T-helper 2 cell treated with Interferon-gamma antibody and Interleukin-4, amounts not matched to agents 5 μg/mL and 100 μg/mL, for 36 hours (primary cell): ENCODE measurements around the gene LILRB3.
"Not testable (repeated sequence)": the region's sequence is repeated elsewhere in the genome, so short reads cannot be mapped to it uniquely, and the experiment has no call there.

Source experiments
- DNase-seq: peaks from one replicate; pipeline ENCODE4 v3.0.0; 2021; ENCODE audit warnings: low spot score
- H3K27ac Mint-ChIP-seq: one replicate; pipeline ENCODE4 v1.8.0; 2021; ENCODE audit warnings: mild to moderate bottlenecking, mixed read lengths
- H3K27me3 Mint-ChIP-seq: one replicate; pipeline ENCODE4 v1.8.0; 2021; ENCODE audit warnings: low read depth, mixed read lengths
- H3K36me3 Mint-ChIP-seq: one replicate; pipeline ENCODE4 v1.8.0; 2021; ENCODE audit warnings: low read depth, mixed read lengths
- H3K4me1 Mint-ChIP-seq: one replicate; pipeline ENCODE4 v1.8.0; 2021; ENCODE audit warnings: low read depth, mixed read lengths
- H3K4me3 Mint-ChIP-seq: one replicate; pipeline ENCODE4 v1.8.0; 2022; ENCODE audit warnings: mild to moderate bottlenecking, moderate library complexity, mixed read lengths
- H3K9me3 Mint-ChIP-seq: one replicate; pipeline ENCODE4 v1.8.0; 2021; ENCODE audit warnings: mixed read lengths

The LILRB3 gene

DNA sequence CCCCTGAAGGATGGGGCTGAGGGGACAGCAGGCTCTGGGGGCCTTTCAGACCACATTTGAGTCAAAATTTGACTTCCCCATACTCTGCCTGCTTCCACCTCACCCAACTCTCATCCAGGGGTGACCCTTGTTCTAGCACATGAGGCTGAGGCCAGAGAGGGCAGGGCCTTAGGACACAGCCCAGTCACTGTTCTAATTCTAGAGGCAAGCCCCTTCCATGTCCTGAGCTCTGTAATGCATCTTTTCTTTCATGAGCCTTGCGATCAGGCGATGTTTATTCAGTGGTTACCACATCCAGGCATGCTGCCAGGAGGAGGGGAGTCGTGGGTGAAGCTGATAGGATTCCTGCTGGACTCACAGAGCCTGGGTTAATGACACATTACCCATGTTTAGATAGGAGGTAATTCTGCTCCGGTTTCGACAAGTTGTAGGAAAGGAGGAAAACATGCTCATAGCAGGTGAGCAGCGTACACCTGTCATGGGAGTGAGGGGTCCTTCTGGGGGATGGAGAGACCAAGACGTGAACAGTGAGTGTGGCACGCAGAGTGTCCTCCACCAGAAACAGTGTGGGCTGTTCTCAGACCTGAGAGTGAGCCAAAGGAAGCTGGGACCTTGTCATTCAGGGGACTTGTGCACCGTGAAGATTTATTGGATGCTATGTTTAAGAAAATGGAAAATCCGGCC lies 12.9 kb downstream of the LILRB3 start:
- Mint-ChIP-seq H3K4me1 (peaks cover 50% of the 10 kb centered on the region), H3K9me3 (no peaks in the 10 kb centered on the region), H3K4me3 (peak overlapping the region; percentile 58), H3K27ac (peak overlapping the region; percentile 84), H3K36me3 (peaks cover 55% of the 10 kb centered on the region), H3K27me3 (no peaks in the 10 kb centered on the region)
- no peak for DNase-seq

DNA sequence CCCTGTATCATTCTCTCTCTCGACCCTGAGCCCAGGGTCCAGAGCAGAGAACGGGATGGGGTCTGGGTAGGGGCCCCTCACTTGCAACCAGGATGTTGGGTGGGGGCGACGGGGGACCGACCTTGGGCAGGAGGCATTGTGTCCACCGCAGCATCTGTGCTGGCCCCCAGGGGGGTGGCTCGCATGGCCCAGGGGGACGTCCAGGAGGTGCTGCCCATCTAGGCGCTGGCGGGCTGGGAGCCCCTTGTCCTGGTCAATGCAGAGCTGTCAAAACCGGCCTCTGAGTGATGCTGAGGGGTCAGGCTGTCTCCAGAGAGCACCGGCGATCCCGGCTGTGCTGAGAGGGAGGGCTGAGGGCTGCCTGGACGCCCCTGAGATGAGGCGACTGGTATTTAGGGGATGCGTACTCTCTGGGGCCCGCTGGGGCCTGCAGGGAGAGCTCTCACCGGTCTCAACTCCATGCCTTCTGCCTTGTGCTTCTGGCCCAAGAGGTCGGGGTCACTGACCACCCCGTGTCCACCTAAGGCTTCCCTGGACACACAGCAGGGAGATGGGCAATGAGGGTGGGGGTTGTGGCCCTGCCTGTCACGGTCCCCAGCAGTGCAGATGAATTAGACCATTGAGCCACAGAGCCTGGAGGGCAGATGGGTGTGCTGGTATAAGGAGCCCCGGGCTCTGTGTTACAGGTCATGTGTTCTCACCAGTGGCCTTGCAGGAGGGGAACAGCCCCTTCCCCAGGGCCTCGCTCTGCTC lies 13.6 kb downstream of the LILRB3 start:
- Mint-ChIP-seq H3K27me3 (no peaks in the 10 kb centered on the region), H3K4me3 (no peak overlapping the region), H3K4me1 (peaks cover 57% of the 10 kb centered on the region), H3K36me3 (peaks cover 63% of the 10 kb centered on the region), H3K27ac (peak overlapping the region; percentile 55), H3K9me3 (no peaks in the 10 kb centered on the region)
- DNase-seq: no peak

DNA sequence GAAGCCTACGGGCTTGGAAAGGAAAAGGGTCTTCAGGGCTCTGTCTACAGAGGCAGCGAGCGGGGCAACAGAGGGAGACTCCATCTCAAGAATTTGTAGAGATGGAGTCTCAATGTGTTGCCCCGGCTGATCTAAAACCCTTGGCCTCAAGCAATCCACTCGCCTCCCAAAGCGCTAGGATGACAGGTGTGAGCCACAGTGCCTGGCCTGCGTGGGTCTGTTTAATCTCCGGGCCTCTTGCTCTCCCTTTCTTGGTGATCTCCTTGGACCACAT lies 14.1 kb downstream of the LILRB3 start:
- Mint-ChIP-seq H3K9me3 (no peaks in the 10 kb centered on the region), H3K36me3 (peaks cover 68% of the 10 kb centered on the region), H3K4me1 (peaks cover 57% of the 10 kb centered on the region), H3K27me3 (no peaks in the 10 kb centered on the region), H3K27ac (peak overlapping the region; percentile 26), H3K4me3 (peak overlapping the region; percentile 65)
- no peak for DNase-seq

DNA sequence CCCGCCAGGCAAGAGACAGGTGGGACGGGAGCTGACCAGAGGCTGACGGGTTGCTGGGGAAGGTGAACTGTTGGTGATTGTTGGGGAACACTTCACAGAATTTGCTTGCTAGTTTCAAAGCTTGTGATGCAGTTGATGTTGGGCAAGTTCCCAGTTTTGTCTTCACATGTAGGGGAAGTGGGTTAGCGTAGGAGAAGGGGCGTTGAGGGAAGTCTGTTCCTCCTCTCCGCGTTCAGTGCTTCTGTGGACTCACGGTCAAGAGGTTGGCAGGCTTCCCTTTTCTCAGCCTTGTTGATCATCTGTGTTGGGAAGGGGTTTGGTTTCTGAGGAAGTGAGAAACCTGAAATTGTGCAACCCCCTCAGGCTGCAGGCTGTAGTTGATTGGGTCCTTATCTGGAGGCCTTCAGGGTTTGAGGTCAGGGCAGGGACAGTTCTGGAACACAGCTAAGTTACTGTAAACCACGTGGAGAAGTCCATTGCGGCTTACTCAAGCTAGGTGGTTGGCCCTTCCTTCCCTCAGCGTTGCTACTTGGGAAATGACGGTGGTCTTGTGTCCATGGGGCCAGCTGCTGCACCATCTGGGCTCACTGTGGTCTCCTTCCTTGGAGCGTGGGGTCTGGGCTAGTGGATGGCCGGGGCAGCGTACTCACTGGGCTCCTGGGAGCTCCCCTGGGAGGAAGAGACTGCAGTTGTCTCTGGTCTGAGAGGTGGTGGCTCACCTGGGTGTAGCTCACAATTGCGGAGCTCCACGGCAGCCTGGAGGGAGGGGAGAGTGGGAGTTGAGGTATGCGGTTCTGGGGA lies 14.6 kb downstream of the LILRB3 start:
- DNase-seq: peak; percentile 76
- Mint-ChIP-seq H3K9me3 (no peaks in the 10 kb centered on the region), H3K36me3 (peaks cover 72% of the 10 kb centered on the region), H3K4me3 (peak overlapping the region; percentile 65), H3K27me3 (no peaks in the 10 kb centered on the region), H3K27ac (peak overlapping the region; percentile 26), H3K4me1 (peaks cover 61% of the 10 kb centered on the region)

DNA sequence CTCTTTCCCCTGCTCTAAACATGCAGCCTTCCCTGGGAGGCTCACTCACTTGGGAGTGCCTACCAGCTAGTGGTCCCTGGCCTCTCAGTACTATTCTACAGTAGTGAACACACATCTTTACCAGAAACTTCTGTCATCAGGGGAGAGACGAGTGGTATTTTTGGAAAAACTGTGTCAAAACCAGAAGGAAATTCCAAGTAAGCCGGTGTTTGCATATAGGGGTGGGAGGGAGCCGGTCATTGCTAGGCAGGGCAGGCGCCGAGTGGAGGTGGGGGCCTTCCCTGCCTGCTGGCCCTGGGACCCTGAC lies 15.2 kb downstream of the LILRB3 start:
- no peak for DNase-seq
- H3K36me3 Mint-ChIP-seq: peaks cover 73% of the 10 kb centered on the region
- H3K4me1 Mint-ChIP-seq: peaks cover 67% of the 10 kb centered on the region
- no peaks in the 10 kb centered on the region for H3K9me3 Mint-ChIP-seq
- H3K27ac Mint-ChIP-seq: no peak overlapping the region
- no peaks in the 10 kb centered on the region for H3K27me3 Mint-ChIP-seq
- H3K4me3 Mint-ChIP-seq: peak overlapping the region; percentile 65

DNA sequence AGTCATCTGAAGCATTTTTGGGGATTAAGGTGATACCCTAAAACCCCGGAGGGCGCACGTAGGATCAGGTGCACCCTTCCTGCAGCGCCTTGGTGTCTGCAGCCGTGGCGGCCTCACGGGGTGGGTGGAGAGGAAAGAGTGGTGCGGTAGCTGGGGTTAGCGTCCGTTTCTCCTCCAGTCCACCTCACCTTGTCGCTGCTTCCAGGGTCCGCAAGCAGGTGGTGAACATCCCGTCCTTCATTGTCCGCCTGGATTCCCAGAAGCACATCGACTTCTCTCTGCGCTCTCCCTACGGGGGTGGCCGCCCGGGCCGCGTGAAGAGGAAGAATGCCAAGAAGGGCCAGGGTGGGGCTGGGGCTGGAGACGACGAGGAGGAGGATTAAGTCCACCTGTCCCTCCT lies 15.6 kb downstream of the LILRB3 start:
- not testable (repeated sequence) for H3K27ac Mint-ChIP-seq, DNase-seq, H3K9me3 Mint-ChIP-seq, H3K27me3 Mint-ChIP-seq
- Mint-ChIP-seq H3K4me1 (peaks cover 71% of the 10 kb centered on the region), H3K4me3 (peak overlapping the region; percentile 65), H3K36me3 (peaks cover 76% of the 10 kb centered on the region)

DNA sequence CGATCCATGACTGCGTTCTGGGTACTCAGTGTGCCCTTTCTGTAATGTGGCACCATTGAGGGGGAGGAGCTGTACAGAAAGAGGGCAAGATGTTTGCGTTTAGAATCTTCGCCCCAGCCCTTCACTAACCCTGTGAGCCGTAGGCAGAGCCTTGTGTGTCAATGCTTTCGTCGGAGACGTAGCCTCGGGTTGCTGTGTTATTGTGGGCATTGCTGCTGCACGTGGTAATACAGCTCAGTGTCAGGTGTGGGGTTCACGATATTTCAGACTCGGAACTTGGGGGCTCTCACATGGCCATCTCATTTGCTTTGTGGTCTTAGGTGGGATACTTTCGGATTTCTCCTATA lies 16.0 kb downstream of the LILRB3 start:
- H3K27me3 Mint-ChIP-seq: no peaks in the 10 kb centered on the region
- no peak overlapping the region for H3K27ac Mint-ChIP-seq
- DNase-seq: no peak
- peak overlapping the region; percentile 65 for H3K4me3 Mint-ChIP-seq
- peaks cover 79% of the 10 kb centered on the region for H3K36me3 Mint-ChIP-seq
- H3K4me1 Mint-ChIP-seq: peaks cover 74% of the 10 kb centered on the region
- no peaks in the 10 kb centered on the region for H3K9me3 Mint-ChIP-seq

DNA sequence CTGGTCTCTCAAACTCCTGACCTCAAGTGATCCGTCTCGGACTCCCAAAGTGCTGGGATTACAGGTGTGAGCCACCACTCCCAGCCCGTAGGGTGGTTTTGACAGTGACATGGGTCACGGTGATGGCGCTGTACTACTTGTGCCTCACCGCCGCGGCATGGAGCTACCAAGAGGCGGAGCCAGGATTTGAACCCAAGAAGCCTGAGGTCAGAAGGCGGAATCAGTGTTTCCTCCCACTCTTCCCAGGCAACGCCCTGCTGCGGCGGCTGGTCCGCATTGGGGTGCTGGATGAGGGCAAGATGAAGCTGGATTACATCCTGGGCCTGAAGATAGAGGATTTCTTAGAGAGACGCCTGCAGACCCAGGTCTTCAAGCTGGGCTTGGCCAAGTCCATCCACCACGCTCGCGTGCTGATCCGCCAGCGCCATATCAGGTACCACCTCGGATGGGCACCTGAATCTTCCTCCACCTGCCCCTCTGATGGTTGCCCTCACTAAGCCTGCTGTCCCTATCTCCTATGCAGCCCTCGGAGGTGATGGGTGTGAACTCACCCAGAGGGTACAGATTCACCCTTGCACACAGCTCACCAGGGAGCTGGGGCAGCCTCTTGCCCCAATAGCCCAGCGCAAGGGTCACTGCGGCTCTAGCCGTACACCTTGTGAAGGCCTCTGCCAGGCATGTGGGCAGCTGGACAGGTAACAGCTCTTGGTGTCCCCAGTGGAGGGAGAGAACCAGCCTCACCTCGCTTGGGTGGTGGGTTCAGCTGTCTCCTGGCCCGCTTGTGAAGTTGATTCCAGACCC lies 16.6 kb downstream of the LILRB3 start:
- peak overlapping the region; percentile 40 for H3K4me3 Mint-ChIP-seq

DNA sequence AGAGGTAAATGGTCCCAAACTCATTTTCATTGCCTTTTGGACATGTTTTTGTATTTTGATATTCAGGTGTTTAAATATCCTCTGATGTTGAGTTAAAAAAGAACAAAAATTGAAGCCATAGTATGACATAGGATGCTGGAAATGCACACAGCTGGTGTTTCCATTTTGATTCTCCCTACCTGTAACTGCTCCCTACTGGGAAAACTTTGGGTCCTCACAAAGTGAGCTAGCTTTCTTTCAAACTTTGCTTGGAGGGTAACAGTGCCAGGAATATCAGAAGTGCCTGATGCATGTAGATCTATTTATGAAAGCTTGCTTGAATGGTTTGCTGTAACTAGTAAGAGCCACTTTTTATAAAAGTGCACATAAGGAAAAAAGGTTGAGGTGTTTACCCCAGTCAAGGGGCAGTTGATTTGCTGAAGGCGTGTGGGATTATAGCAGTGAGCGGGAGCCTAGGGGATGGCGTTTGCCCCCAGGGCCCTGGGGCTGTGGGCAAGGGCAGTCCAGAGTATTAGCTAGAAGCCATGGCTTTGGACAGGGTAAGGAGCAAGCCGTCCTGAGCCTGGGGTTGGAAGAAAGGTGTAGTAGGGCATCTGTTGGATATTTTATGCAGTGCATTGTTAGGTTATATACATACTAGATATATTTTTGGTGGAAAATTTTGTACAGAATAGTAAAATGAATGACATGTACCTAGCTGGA lies 17.9 kb downstream of the LILRB3 start:
- H3K4me1 Mint-ChIP-seq: peaks cover 69% of the 10 kb centered on the region
- H3K27me3 Mint-ChIP-seq: no peaks in the 10 kb centered on the region
- DNase-seq: no peak
- no peaks in the 10 kb centered on the region for H3K9me3 Mint-ChIP-seq
- peaks cover 80% of the 10 kb centered on the region for H3K36me3 Mint-ChIP-seq
- H3K4me3 Mint-ChIP-seq: peak overlapping the region; percentile 27
- H3K27ac Mint-ChIP-seq: no peak overlapping the region

More for the DNA sequence above, 16.6 kb downstream of the LILRB3 start:
- Mint-ChIP-seq H3K9me3 (no peaks in the 10 kb centered on the region), H3K4me1 (peaks cover 77% of the 10 kb centered on the region), H3K27me3 (no peaks in the 10 kb centered on the region), H3K36me3 (peaks cover 83% of the 10 kb centered on the region), H3K27ac (no peak overlapping the region)
- no peak for DNase-seq

DNA sequence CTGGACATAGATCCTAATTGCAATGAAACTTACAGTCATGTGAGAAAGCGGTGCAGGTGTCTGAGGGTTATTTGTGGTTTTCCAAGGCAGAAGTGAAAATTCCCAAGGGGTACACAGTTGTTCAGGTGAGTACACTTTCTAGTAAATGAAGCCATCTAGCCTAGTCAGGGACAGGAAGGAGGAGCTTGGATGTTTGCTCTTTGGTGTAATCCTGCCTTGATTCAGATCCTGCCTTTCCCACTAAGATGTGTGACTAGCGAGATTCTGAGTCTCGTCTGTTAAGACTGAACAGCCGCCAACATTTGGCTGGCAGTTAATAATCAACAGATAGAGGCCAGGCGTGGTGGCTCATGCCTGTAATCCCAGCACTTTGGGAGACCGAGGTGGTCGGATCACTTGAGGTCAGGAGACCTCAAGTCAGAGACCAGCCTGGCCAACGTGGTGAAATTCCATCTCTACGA lies 19.6 kb downstream of the LILRB3 start:
- Mint-ChIP-seq H3K9me3 (no peaks in the 10 kb centered on the region), H3K36me3 (peaks cover 73% of the 10 kb centered on the region), H3K27me3 (no peaks in the 10 kb centered on the region), H3K4me1 (peaks cover 65% of the 10 kb centered on the region), H3K27ac (peak overlapping the region; percentile 36), H3K4me3 (peak overlapping the region; percentile 100)
- no peak for DNase-seq

DNA sequence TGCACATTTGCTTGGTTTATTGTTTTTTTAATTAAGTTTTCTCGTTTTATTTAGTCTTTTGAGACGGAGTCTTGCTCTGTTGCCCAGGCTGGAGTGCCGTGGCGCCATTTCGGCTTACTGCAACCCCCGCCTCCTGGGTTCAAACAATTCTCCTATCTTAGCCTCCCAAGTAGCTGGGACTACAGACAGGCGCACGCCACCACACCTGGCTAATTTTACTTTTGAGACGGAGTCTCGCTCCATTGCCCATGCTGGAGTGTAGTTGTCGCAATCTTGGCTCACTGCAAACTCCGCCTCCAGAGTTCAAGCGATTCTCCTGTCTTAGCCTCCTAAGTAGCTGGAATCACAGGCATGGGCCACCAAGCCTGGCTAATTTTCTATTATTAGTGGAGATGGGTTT lies 20.8 kb downstream of the LILRB3 start:
- Mint-ChIP-seq H3K4me1 (peaks cover 54% of the 10 kb centered on the region), H3K27ac (no peak overlapping the region), H3K36me3 (peaks cover 61% of the 10 kb centered on the region), H3K4me3 (peak overlapping the region; percentile 100), H3K9me3 (no peaks in the 10 kb centered on the region), H3K27me3 (no peaks in the 10 kb centered on the region)
- DNase-seq: no peak

DNA sequence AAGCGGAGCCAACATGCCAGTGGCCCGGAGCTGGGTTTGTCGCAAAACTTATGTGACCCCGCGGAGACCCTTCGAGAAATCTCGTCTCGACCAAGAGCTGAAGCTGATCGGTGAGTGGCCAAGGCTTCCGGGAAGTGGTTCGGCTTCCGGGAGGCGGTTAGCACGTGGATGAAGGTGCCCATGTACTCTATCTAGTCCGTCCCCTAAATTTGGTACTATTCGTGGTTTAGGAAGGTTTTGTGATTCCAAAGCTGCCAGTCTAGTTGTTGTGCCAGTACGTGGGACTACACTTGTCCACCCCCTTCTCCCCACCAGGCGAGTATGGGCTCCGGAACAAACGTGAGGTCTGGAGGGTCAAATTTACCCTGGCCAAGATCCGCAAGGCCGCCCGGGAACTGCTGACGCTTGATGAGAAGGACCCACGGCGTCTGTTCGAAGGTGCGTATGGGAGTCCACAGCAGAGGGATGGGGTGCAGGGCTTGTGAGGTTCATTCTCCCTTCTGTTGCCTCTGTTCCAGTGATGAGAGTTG lies 21.6 kb downstream of the LILRB3 start:
- H3K4me1 Mint-ChIP-seq: peaks cover 48% of the 10 kb centered on the region
- peak overlapping the region; percentile 100 for H3K27ac Mint-ChIP-seq
- peak overlapping the region; percentile 100 for H3K4me3 Mint-ChIP-seq
- no peak for DNase-seq
- no peaks in the 10 kb centered on the region for H3K9me3 Mint-ChIP-seq
- H3K36me3 Mint-ChIP-seq: peaks cover 54% of the 10 kb centered on the region
- H3K27me3 Mint-ChIP-seq: no peaks in the 10 kb centered on the region

DNA sequence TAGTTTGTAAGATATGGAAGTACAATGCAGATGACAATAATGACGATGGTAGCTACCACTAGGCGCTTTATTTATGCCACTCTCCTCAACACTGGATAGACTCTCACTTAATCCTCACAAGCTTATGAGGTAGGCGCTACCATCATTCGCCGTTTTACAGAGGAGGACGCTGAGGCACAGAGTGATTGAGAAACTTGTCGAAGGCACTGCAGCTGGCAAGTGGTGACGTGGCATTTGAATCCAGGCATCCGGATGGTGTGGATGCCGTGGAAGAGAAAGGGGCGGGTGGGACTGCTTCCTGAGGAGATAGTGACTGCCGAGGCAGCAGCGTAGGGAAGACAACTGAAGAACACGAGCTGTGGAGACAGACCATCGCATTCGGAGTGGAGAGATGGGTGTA lies 23.4 kb downstream of the LILRB3 start:
- peaks cover 42% of the 10 kb centered on the region for H3K36me3 Mint-ChIP-seq
- peaks cover 33% of the 10 kb centered on the region for H3K4me1 Mint-ChIP-seq
- H3K9me3 Mint-ChIP-seq: no peaks in the 10 kb centered on the region
- peak overlapping the region; percentile 70 for H3K27ac Mint-ChIP-seq
- H3K27me3 Mint-ChIP-seq: no peaks in the 10 kb centered on the region
- peak overlapping the region; percentile 81 for H3K4me3 Mint-ChIP-seq
- DNase-seq: no peak
